ENCODE results near the gene ZER1. TPM values are rescaled to one million over a fixed set of nuclear protein-coding genes. Genes with fewer than 3 reads are reported as not detected.

Gene ZER1
- total RNA-seq, 2 donors from 2014 or later = 33.0 to 33.8 TPM

DNA sequence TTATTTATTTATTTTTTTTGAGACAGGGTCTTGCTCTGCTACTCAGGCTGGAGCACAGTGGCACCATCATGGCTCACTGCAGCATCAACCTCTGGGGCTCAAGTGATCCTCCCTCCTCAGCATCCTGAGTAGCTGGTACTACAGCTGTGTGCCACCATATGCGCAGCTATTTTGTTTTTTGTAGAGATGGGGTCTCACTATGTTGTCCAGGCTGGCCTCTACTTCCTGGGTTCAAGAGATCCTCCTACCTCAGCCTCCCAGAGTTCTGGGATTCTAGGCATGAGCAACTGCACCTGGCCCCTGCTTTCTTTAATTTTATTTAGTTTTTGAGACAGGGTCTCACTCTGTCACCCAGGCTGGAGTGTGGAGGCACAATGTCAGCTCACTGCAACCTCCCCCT is 28.3 kb downstream of the ZER1 start:
- Histone ChIP-seq H3K9ac (ENCODE audit: extremely low read depth, low read length, poor library complexity, severe bottlenecking) (no peak overlapping the region), H3K4me1 (ENCODE audit: control insufficient read depth, insufficient read depth, low read length) (no peaks in the 10 kb centered on the region), H3K27me3 (ENCODE audit: control insufficient read depth, insufficient read depth, low read length, poor library complexity, severe bottlenecking) (no peaks in the 10 kb centered on the region), H3K36me3 (ENCODE audit: control insufficient read depth, insufficient read depth, low read length) (peaks cover 23% of the 10 kb centered on the region), H3K4me3 (ENCODE audit: low read length) (no peak overlapping the region), H3K27ac (ENCODE audit: low read depth, low read length) (no peak overlapping the region), H3K9me3 (ENCODE audit: control insufficient read depth, low read length) (no peaks in the 10 kb centered on the region)
- DNase-seq = no peak
- no peaks in the 10 kb centered on the region for H3K27me3 Mint-ChIP-seq (ENCODE audit: insufficient read depth)
- H3K4me3 Mint-ChIP-seq = no peak overlapping the region
- peaks cover 20% of the 10 kb centered on the region for H3K36me3 Mint-ChIP-seq (ENCODE audit: low read depth)
- no peaks in the 10 kb centered on the region for H3K4me1 Mint-ChIP-seq
- TF ChIP-seq, protein P1, sequence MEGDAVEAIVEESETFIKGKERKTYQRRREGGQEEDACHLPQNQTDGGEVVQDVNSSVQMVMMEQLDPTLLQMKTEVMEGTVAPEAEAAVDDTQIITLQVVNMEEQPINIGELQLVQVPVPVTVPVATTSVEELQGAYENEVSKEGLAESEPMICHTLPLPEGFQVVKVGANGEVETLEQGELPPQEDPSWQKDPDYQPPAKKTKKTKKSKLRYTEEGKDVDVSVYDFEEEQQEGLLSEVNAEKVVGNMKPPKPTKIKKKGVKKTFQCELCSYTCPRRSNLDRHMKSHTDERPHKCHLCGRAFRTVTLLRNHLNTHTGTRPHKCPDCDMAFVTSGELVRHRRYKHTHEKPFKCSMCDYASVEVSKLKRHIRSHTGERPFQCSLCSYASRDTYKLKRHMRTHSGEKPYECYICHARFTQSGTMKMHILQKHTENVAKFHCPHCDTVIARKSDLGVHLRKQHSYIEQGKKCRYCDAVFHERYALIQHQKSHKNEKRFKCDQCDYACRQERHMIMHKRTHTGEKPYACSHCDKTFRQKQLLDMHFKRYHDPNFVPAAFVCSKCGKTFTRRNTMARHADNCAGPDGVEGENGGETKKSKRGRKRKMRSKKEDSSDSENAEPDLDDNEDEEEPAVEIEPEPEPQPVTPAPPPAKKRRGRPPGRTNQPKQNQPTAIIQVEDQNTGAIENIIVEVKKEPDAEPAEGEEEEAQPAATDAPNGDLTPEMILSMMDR (conservative IDR thresholded peaks at IDR 0.05) = no peak
- no peaks in the 10 kb centered on the region for H3K9me3 Mint-ChIP-seq
- WGBS, 2 experiments (ENCODE audit: insufficient coverage in 1 of 2, insufficient read length in 1 of 2) = 85% methylated on average over 1 of the region's 1 CpG; no CpG with 5 or more reads in 1 of the 2 experiments
- H3K27ac Mint-ChIP-seq = no peak overlapping the region

DNA sequence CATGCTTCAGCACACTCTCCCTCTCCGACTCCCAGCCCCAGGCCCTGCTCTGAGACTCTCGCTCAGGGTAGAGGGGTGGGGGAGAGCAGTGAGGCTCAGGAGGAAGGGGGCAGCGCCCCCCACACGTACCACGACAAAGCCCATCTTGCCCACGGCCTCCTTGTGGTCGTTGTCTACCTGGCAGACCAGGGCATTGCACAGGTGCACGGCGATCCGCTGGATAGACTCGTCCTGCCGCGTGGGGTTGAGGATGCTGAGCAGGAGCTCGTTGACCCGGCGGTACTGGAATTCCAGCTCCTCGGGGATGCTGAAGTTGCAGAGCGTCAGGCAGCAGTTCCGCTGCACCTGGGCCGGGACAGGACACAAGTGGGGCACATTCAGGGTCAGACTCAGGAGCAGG is 29.3 kb downstream of the ZER1 start:
- H3K27me3 ChIP-seq (ENCODE audit: control insufficient read depth, insufficient read depth, low read length, poor library complexity, severe bottlenecking) = no peaks in the 10 kb centered on the region
- DNase-seq = no peak
- no peak overlapping the region for H3K4me3 Mint-ChIP-seq
- H3K4me3 ChIP-seq (ENCODE audit: low read length) = no peak overlapping the region
- TF ChIP-seq, protein P1 (conservative IDR thresholded peaks at IDR 0.05) = peak; percentile 24
- no peaks in the 10 kb centered on the region for H3K4me1 Mint-ChIP-seq
- H3K27ac ChIP-seq (ENCODE audit: low read depth, low read length) = no peak overlapping the region
- H3K36me3 ChIP-seq (ENCODE audit: control insufficient read depth, insufficient read depth, low read length) = peaks cover 23% of the 10 kb centered on the region
- 92 to 93% methylated on average over 15 to 20 of the region's 20 CpGs for WGBS, 2 experiments (ENCODE audit: insufficient coverage in 1 of 2, insufficient read length in 1 of 2)
- H3K36me3 Mint-ChIP-seq (ENCODE audit: low read depth) = peaks cover 24% of the 10 kb centered on the region
- no peaks in the 10 kb centered on the region for H3K4me1 ChIP-seq (ENCODE audit: control insufficient read depth, insufficient read depth, low read length)
- no peaks in the 10 kb centered on the region for H3K9me3 ChIP-seq (ENCODE audit: control insufficient read depth, low read length)
- H3K27ac Mint-ChIP-seq = no peak overlapping the region
- H3K9ac ChIP-seq (ENCODE audit: extremely low read depth, low read length, poor library complexity, severe bottlenecking) = no peak overlapping the region
- no peaks in the 10 kb centered on the region for H3K9me3 Mint-ChIP-seq
- H3K27me3 Mint-ChIP-seq (ENCODE audit: insufficient read depth) = no peaks in the 10 kb centered on the region

DNA sequence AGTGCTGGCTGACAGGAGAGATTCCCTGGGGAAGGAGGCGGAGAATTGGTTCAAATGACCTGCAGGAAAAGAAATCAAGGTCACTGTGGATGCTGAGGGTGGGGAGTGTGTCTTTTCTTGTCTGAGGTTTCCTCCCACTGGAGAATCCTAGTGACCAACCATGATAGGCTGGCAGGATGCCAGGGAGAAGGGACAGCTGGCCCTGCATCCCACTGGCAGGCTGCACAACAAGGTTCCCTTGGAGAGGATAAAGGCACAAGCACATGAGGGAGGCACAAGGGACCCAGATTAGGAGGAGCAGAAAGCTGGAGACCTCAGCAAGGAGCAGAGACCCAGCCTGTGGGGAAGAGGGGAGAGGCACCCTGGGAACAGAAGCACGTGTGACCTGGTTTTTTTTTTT is 36.4 kb downstream of the ZER1 start:
- Mint-ChIP-seq H3K27me3 (ENCODE audit: insufficient read depth) (no peaks in the 10 kb centered on the region), H3K36me3 (ENCODE audit: low read depth) (peaks cover 37% of the 10 kb centered on the region), H3K4me3 (no peak overlapping the region), H3K9me3 (no peaks in the 10 kb centered on the region), H3K4me1 (peaks cover 5% of the 10 kb centered on the region), H3K27ac (no peak overlapping the region)
- Histone ChIP-seq H3K4me1 (ENCODE audit: control insufficient read depth, insufficient read depth, low read length) (no peaks in the 10 kb centered on the region), H3K27me3 (ENCODE audit: control insufficient read depth, insufficient read depth, low read length, poor library complexity, severe bottlenecking) (no peaks in the 10 kb centered on the region), H3K36me3 (ENCODE audit: control insufficient read depth, insufficient read depth, low read length) (peaks cover 22% of the 10 kb centered on the region), H3K27ac (ENCODE audit: low read depth, low read length) (no peak overlapping the region), H3K9me3 (ENCODE audit: control insufficient read depth, low read length) (no peaks in the 10 kb centered on the region), H3K9ac (ENCODE audit: extremely low read depth, low read length, poor library complexity, severe bottlenecking) (no peak overlapping the region), H3K4me3 (ENCODE audit: low read length) (no peak overlapping the region)
- no peak for DNase-seq
- TF ChIP-seq, protein P1 (conservative IDR thresholded peaks at IDR 0.05) = no peak
- 90 to 100% methylated on average over 2 of the region's 2 CpGs for WGBS, 2 experiments (ENCODE audit: insufficient coverage in 1 of 2, insufficient read length in 1 of 2)

Measured in endodermal cell (in vitro differentiated cells).